ENCODE data around the gene AGPAT4.

DNA sequence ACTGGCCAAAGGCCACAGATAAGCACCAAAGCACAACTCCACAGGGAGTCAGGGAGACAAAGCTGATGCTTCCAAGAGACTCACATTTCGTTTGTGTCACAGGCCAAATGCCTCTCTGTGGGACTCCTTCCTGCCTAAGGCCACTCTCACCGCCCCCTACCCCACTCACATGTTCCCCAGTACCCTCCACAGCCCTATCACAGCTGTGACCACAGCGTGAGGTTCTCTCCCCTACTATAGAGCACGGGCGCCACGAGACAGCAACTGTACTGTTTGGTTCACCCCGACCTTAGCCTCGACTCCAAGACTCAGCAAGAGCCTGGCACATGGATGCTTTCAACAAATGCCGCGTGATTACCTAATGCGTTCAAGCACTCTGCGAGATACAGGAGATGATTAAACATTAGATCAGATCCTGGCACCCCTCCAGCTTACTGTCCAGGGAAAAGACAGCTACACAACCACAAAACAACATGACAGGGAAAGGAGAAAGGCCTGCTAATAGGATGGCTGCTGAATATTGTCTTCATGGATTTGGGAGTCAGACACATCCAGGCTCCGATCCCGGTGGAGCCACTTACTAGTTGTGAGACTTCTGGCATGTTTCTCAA, 105.5 kb downstream of the AGPAT4 start:
- TF ChIP-seq EZH2 (IDR thresholded peaks at IDR 0.05; ENCODE audit: insufficient read depth, poor library complexity, severe bottlenecking) = no peak
- TF ChIP-seq EZH2phosphoT487 (IDR thresholded peaks at IDR 0.05; ENCODE audit: insufficient read depth, low read depth) = no peak

Data from GM23248 (cell line).